HG03039 (cell line): ENCODE measurements around the gene PFKP.

Experiments used
- ATAC-seq: cut with Tn5 transposase; IDR thresholded peaks from one replicate; pipeline ENCODE4 v1.9.1; 2021; ENCODE audit warnings: mild to moderate bottlenecking, moderate library complexity; ENCODE audit not compliant: unreplicated experiment

Gene PFKP

DNA sequence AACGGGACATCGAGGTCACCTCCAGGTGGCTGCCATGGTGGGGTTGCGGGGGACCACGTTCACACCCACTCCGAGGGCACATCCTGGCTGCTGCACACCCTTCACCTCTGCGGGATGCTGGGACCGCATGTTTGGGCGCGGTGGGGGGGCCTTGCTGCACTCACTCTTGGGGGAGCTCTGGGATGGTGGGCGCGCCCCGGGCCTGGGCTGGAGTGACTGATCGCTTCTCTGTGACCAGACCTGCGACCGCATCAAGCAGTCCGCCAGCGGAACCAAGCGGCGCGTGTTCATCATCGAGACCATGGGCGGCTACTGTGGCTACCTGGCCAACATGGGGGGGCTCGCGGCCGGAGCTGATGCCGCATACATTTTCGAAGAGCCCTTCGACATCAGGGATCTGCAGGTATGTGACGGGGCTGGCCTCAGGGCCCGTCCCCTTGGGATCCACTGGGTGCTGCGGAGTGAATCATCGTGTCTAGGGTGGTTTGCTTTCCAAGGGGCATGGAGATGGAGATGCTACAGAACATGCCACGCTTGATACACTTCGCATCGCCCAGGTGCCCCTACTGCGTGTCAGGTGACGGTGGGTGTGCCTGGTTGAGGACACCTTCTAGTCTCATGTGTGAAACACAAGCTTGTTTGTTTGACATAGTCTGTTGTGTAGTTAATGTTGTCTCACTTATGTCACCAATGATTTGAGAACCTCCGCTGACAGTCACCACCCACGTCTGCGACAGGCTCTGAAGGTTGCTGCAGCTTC is 62.4 kb downstream of the PFKP start:
- no peak for ATAC-seq

DNA sequence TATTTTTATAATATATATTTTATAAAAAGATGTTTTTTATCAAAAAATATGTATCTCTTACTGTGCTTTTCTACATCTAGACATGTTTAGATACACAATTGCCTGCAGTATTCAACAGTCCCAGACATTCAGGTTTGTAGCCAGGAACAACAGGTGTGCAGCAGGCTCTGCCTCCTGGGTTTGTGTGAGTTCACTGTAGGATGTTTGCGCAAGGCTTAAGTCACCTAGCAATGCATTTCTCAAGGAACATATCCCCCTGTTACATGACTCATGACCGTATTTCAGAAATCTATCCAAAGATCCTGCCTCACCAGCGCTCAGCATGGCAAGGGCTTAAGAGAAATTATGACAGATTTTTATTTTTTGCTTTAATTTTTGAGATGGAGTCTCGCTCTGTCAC is 63.8 kb downstream of the PFKP start:
- ATAC-seq = no peak

DNA sequence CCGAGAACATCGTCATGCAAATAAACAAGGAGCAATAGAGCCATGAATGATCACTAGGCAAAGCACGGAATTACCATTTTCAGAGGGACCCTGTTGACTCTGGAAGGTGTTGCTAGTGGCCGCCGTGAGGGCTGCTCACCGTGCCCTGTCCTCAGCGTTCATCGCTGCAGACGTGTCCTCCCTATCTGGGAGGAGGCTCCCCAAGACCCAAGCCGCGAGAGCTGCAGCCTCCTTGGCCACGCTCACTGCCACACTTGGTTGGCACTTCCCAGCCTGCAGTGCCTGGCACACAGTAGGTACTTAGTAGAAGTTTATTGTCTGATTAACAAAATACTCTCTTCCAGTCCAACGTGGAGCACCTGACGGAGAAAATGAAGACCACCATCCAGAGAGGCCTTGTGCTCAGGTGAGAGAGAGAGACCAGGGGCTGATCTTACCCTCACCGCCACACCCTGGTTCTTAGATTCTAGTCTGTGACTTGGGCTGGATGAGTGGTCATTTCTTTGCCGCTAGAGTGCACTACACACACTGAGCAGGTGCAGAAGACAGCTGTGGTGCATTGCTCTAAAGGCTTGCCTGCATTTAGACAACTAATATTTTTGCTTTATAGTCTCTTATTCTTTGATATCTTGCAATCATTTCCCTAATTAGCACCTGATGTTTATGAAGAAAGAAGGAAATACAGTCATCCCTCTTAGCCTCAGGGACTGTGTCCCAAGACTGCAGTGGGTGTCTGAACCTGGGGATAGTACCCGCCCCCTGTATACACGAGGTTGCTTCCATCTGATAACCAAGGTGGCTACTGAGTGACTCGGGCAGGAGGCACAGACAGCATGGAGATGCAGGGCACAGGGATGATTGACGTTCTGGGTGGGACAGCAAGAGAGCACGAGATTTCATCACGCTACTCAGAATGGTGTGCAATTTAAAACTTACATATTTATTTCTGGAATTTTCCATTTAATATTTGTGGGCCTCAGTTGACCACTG is 65.0 kb downstream of the PFKP start:
- no peak for ATAC-seq

- ATAC-seq = no peak
Observed at GRCh38 chr10:3133948-3134347, 66.6 kb downstream of the PFKP start.

GRCh38 chr10:3135006-3135405 is 67.7 kb downstream of the PFKP start:
- no peak for ATAC-seq

DNA sequence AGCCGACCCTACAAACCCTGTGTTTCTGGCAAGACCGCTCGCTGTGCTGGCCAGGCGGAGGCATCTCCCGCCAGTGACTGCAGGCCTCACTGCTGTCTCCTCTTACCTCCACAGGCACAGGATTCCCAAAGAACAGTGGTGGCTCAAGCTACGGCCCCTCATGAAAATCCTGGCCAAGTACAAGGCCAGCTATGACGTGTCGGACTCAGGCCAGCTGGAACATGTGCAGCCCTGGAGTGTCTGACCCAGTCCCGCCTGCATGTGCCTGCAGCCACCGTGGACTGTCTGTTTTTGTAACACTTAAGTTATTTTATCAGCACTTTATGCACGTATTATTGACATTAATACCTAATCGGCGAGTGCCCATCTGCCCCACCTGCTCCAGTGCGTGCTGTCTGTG is 69.0 kb downstream of the PFKP start:
- ATAC-seq = no peak

DNA sequence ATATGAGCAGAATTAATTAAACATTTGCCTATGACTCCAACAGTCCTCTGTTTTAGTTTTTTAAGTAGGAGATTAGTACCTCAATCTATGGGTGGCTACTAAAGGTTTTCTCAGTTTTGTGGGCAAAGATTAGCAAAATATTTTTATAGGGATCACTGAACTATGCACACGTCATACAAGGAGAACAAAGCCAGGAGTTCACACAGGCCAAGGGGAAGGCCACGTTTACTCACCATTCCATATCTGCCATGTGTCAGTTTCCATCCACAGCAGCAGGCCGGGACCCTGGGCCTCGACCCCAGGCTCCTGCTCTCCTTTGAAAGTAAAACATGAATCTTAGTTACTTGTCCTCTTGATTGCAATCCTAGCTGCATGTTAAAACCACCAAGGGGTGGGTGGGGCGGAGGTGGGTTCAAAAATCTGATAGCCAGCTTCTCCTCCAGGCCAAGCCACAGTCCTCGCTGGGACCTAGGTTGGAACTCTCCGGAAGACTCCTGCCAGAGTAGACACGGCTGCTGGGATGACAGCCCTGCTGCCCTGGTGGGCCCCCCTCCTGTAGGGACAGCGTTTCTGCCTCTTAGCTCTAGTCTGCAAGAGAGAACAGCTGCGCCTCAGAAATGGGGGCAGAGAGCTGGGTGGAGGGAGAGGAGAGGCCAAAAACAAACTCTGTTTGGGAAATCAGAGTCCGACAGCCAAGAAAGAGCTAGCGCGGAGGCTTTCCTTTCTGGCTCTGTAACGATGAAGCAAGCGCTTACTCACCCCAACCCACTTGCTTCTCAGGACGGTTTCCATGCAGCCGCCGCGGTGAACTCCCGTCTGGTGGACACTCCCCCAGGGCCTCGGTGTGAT is 69.6 kb downstream of the PFKP start:
- ATAC-seq = no peak

GRCh38 chr10:3137958-3138726 is 70.8 kb downstream of the PFKP start:
- no peak for ATAC-seq

DNA sequence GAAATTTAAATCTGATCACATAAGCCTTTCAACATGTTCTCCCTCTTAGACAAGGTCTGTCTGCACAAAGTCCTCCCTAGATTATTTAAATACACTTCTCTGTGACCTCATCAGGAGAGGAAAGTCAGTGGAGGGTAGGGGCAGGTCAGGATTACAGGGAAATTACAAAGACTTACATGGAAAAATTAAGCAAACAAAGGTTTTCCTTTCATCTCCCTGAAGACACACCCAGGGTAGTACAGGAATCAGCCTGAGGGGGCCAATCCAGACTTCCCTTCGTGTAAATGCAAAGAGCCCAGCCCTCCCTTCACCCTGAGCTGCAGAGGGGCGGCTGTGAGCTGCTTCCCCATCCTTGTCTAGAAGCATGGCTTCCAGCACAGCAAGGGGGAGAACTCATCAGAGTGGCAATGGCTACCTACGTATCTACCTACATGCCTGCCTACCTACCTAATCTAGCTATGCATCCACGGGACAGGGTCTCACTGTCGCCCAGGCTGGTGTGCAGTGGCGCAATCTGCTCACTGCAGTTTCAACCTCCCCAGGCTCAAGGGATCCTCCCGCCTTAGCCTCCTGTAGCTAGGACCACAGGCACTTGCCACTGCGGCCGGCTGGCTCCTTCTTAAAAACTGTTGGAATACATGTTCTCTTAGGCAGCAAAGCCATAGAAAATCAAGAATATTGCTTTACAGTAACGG is 72.0 kb downstream of the PFKP start:
- ATAC-seq = no peak

- ATAC-seq = no peak
Observed at GRCh38 chr10:3140280-3140679, 72.9 kb downstream of the PFKP start.

DNA sequence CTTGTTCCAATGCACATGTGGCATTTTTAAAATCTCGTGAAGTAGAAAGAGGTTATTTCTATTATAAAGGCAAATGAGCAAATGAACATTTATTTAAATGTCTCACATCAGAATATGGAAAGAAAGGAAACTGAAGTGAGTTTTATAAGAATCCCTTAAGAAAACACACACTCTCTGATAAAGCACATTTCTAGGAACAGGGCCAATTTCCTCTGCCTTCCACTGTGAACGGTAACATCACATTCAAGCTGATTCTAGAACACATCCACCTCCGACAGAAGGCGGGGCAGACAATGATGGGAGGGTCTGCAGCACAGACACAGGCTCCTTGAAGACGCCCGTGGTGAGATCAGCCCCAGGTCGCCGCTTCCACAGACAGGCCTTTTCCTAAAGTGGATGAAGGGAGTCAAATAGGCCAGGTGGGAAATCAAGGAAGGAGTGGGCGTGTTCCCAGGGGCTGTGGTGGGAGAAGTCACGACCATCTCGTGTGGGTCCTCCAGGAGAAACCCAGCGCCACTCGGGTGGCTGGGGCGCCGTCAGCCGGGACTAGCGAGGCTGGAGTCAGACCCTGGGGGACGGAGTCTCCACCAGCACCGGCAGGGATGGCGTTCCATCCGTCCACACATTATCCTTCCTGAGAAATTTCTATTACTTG is 74.1 kb downstream of the PFKP start:
- no peak for ATAC-seq

- ATAC-seq = no peak
Observed at GRCh38 chr10:3142146-3142875, 75.0 kb downstream of the PFKP start.

DNA sequence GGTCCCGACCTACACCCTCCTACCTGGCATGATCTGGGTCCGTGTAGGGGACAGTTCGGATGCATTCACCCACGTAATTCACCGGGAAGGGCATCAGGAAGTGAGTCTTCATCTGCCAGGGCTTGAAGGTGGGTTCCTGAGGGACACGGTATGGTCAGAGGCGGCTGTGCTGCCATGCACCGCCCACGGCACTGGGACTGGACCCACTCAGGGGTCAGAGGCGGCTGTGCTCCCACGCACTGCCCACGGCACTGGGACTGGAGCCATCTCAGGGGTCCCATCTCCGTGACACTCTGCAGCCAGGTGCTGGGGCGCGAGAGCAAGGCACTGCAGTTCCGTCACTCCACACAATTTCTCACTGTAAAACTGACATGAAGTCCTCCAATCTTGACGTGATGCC is 76.0 kb downstream of the PFKP start:
- ATAC-seq = no peak

- ATAC-seq = no peak
Observed at GRCh38 chr10:3143791-3144434, 76.6 kb downstream of the PFKP start.

GRCh38 chr10:3145366-3145765 is 78.0 kb downstream of the PFKP start:
- ATAC-seq = no peak

DNA sequence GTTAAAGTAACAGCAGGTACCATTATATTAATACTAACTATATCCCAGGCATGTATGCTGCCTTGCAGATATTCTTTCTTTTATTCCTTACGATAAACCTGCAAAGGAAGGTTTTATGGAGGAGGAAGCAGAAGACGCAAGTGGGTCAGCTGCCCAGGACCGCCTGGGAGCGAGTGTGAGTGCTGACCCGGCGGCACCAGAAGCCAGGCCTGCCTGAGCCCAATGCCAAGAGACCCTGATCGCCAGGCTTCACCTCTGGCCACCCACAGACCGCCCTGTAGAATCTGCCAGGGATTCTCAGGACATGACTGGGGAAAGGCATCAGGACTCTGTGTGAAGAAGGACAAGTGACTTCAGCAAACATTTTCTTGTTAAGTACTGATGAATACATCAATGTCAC is 78.9 kb downstream of the PFKP start:
- ATAC-seq = no peak

GRCh38 chr10:3147117-3147820 is 79.9 kb downstream of the PFKP start:
- no peak for ATAC-seq
